NCI-H2081 treated with DMSO at 0.1 percent for 48 hours (cell line): Measurements from ENCODE around the gene KDM4B.

Experiments
- DNase-seq: peaks from one replicate; lab custom pipeline; 2025; lab: John Stamatoyannopoulos, UW

KDM4B gene

DNA sequence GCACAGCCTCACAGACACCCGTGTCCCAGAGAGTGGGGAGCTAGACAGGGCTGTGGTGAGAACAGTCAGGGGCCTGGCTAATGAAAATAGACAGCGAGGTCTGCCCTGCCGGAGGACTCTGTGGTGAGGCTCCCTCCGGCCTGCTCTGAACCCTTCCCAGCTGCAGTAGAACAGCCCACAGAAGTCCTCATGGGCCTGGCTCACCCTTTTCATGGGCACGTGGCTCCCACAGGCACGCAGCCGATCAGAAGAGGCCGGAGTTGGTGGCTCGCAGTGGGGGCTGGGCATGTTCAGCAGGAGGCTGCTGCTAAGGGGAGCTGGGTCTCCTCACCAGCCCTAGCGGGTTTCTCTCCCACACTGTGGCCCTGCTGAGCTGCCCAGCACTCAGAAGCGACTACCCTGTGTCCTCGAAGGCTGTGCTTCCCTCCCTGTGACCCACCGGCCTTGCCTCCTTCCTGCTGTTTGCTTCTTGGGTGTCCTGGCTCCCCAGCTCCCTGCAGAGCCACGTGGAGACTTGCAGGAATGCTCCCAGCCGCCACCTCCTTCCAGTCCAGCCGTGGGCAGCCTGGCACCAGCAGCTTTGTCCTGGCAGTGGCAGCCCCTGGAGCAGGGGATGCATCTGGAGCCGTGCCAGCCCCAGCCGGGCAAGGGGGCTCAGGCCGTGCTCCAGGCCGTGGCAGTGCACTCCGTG lies 138.7 kb downstream of the KDM4B start:
- DNase-seq = no peak

- no peak for DNase-seq
Measured at GRCh38 chr19:5108123-5108596, 139.2 kb downstream of the KDM4B start.

GRCh38 chr19:5108866-5109265 lies 140.0 kb downstream of the KDM4B start:
- DNase-seq = no peak

GRCh38 chr19:5109560-5109959 lies 140.6 kb downstream of the KDM4B start:
- no peak for DNase-seq

DNA sequence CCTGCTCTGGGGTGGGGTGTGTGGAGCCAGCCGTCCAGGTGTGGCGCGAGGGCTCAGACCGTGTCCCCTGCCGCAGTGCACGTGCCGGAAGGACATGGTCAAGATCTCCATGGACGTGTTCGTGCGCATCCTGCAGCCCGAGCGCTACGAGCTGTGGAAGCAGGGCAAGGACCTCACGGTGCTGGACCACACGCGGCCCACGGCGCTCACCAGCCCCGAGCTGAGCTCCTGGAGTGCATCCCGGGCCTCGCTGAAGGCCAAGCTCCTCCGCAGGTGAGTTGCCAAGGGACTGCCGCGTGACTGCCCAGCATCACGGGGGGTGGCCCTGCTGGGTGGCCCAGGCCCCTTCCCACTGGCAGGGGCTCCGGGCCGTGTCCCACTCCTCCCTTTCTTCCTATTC lies 141.6 kb downstream of the KDM4B start:
- DNase-seq = no peak

DNA sequence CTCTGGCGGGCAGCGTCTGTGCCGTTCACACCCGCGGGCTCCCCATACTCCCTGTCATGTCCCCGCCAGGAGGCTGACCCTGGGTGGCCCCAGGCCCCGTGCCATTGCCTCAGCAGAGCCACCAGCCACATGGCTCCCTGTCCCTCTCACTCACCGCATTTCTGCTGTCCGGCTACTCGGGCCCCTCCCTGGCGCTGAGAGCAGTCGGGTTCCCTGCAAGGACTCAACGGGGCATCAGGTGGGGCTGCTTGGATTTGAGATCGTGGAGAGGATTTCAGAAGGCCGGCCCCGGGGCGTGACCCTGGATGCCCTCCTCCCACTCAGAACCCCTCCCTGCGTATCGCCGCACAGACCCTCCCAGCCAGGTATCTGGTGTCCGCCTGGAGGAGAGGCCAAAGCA lies 142.1 kb downstream of the KDM4B start:
- no peak for DNase-seq

- DNase-seq = no peak
Measured at GRCh38 chr19:5112175-5112574, 143.3 kb downstream of the KDM4B start.

DNA sequence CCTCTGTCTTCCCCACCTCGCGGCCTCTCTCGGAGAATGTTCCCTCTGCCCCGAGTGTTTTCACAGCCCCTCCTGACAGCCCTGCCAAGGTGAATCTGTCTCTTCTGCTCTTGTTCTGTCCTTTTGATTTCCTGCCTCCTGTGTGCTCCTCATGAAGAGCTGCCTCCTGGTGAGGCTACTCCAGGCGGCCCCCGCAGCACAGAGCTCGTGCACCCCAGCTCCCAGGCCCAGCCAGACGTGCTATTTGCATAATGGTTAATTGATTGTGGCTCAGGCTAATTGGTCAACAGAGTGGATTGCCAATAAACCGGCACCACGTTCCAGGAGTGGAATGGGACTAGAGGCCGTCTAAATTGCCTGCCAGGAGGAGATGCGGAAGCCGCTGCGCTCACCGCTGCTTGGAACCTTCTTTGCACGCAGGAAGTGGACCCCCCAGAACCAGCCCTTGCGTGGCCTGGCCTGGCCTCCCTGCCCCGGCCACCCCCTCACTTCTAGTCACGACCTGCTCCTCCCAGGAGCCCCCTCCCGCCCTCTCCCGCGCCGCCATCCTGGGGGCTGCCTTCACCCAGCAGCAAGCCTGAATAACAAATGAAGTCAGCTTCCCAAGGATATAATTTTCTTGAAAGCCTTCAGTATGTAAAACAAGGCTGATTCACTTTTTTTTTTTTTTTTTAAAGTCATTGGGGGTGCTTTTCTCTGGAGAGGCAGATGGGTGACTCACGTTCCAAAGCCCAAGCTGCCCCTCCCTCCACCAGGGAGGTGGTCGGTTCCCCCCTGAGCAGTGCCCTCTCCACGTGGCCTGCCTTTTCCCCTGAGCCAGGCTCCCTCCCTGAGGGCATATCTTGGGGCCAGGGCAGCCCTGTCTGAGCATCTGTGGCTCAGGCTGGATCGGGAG lies 144.0 kb downstream of the KDM4B start:
- no peak for DNase-seq

GRCh38 chr19:5113633-5114586 lies 145.0 kb downstream of the KDM4B start:
- no peak for DNase-seq

- no peak for DNase-seq
Measured at GRCh38 chr19:5114727-5115126, 145.8 kb downstream of the KDM4B start.

DNA sequence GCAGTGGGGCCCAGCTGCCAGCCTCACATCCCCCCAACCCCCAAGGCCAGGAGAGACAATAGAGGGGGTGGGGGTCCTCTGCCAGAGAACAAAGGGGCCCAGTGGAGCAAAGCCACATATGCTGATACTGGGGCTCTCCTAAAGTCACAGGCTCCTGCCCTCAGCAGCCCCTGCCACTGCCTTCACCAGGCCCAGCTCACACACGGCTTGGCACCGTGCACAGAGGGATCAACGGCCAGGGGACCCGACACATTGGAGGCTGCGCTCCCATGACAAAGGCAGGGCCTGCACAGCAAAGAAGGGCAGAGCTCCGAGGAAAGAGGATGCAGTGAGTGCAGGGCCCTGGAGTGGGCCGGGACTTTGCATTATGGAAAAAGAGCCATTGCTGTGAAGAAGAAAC lies 146.4 kb downstream of the KDM4B start:
- no peak for DNase-seq

GRCh38 chr19:5115771-5116202 lies 146.9 kb downstream of the KDM4B start:
- no peak for DNase-seq

DNA sequence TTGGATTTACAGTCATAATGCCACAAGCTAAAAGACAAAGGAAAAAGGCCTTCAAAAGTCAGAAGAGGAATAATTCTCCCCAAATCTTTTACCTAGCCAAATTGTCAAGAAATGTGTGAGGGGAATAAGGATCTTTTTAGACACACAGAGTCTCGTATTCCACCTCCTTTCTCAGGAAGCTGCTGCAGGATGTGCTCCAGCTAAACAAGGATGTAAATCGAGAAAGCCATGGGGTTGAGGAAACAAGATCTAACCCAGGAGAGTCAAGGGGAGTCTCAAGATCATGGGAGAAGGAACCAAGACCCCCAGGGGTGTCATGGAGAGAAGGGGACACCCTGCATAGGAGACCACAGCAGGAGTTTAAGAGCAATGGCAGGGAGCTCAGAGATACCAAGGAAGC lies 147.4 kb downstream of the KDM4B start:
- DNase-seq = no peak

DNA sequence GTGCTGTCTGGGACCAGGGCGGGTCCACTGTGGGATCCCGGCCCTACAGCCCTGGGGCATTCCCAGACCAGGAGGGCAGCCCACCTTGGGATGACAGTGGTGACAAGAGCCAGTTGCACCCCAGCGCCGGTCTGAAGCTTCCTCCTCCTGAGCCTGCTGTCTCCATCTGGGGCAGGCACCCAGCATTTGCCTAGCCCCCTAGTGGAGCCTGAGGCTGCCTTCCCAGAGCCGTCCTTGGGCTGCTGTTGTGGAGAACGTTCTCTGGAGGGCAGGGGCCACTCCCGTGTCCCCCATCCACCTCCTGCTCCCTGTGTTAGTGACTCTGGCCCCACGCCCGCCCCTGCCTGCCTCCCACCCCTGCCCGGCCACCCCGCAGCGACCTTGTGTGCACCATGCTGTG lies 148.5 kb downstream of the KDM4B start:
- no peak for DNase-seq

DNA sequence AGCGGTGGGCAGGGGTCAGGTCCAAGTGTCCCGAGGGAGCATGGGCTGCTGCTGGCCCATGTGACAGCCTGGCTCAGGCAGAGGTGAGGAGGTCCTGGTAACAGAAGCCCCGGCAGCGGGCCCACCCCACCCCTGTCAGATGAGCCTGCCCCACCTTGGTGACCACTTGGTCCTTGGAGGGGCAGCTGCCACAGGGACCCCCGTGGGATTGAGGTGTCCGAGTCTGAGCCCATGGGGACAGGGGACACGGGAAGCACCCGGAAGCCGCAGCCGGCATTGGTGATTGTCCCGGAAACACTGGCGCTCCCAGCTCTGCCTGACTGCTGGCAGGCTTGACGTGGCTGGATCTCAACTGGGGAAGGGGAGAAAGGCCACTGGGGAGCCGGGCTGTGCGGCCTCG lies 149.1 kb downstream of the KDM4B start:
- DNase-seq = no peak

- no peak for DNase-seq
Measured at GRCh38 chr19:5119297-5119998, 150.5 kb downstream of the KDM4B start.

GRCh38 chr19:5120321-5120720 lies 151.4 kb downstream of the KDM4B start:
- no peak for DNase-seq

GRCh38 chr19:5120833-5121232 lies 151.9 kb downstream of the KDM4B start:
- no peak for DNase-seq

GRCh38 chr19:5121266-5122120 lies 152.6 kb downstream of the KDM4B start:
- DNase-seq = no peak

DNA sequence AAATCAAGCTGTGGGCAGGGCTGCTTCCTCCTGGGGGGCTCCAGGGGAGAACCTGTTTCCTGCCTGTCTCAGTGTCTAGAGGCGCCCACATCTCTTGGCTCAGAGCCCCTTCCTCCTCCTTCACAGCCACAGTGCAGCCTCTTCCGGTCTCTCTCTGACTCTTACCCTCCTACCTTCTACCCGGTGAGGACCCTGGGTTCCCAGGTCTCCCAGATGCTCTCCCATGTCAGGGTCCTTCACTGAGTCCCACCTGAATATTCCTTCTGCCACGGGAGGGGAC lies 153.1 kb downstream of the KDM4B start:
- DNase-seq = no peak
